KMS-11 (cell line): ENCODE measurements around the gene MITF.

Source experiments
- H2AFZ ChIP-seq: fragments of 200-600 bp; sonication (generic); 2 replicates; pipeline ENCODE4 v1.6.1; 2016; ENCODE audit warnings: antibody characterized with exemption, mixed run types, low read depth
- H3K27ac ChIP-seq: fragments of 200-600 bp; sonication (generic); 2 replicates; pipeline ENCODE4 v1.6.1; 2016; ENCODE audit warnings: mild to moderate bottlenecking, mixed run types
- H3K27me3 ChIP-seq: fragments of 200-600 bp; sonication (generic); 2 replicates; pipeline ENCODE4 v1.6.1; 2017; ENCODE audit warnings: mild to moderate bottlenecking, low read depth, mixed run types, moderate library complexity; ENCODE audit not compliant: insufficient read depth
- H3K36me3 ChIP-seq: fragments of 200-600 bp; sonication (generic); 2 replicates; pipeline ENCODE4 v1.6.1; 2017; ENCODE audit warnings: mild to moderate bottlenecking, mixed run types; ENCODE audit not compliant: insufficient read depth
- H3K4me1 ChIP-seq: fragments of 200-600 bp; sonication (generic); 2 replicates; pipeline ENCODE4 v1.6.1; 2016; ENCODE audit warnings: mild to moderate bottlenecking, low read depth, mixed run types; ENCODE audit not compliant: poor library complexity, severe bottlenecking
- H3K4me2 ChIP-seq: fragments of 200-600 bp; sonication (generic); 2 replicates; pipeline ENCODE4 v1.7.0; 2016; ENCODE audit warnings: mild to moderate bottlenecking, mixed run types
- H3K4me3 ChIP-seq: fragments of 200-600 bp; sonication (generic); IDR thresholded peaks from 2 replicates; pipeline ENCODE4 v1.6.1; 2017; ENCODE audit warnings: low read depth, low read length, mixed read lengths; ENCODE audit not compliant: insufficient read depth
- H3K79me2 ChIP-seq: fragments of 200-600 bp; sonication (generic); 2 replicates; pipeline ENCODE4 v1.6.1; 2016; ENCODE audit warnings: low read depth, mixed run types; ENCODE audit not compliant: insufficient read depth
- H3K9ac ChIP-seq: fragments of 200-600 bp; sonication (generic); 2 replicates; pipeline ENCODE4 v1.6.1; 2016; ENCODE audit warnings: mild to moderate bottlenecking, mixed run types
- H4K20me1 ChIP-seq: fragments of 200-600 bp; sonication (generic); 2 replicates; pipeline ENCODE4 v1.6.1; 2016; ENCODE audit warnings: mild to moderate bottlenecking, mixed run types; ENCODE audit not compliant: insufficient read depth
- TF ChIP-seq, protein P1 (sequence below): fragments of 200-600 bp; sonication (generic); conservative IDR thresholded peaks from 2 replicates; pipeline ENCODE4 v1.6.1; 2017; ENCODE audit warnings: low read depth, mild to moderate bottlenecking, antibody characterized with exemption, low read length, moderate library complexity, mixed read lengths

MITF gene

DNA sequence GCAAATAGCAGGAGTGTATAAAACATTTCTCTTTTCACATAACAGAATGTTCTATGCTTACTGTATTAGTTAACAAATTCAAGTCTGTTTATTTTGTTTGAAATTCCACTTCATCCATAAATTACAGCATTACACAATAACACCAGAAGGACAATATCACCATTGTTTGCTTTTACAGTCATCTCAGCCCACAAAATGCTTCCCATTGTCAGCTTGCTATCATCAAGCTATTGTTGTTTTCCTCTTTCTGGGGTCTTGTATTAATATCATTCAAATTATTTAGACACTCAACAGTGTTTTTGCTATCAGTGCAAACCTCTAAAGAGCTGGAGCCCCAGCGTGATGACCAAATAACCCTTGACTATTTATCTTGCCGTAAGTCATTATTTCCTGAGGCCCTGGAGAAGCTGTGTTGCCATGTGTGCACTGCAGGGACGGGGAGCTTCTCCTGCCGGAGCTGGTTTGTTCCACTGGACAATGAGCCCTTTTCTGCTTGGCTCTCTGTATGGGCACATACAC is 261.4 kb downstream of the MITF start:
- no peak overlapping the region for H3K27ac ChIP-seq

DNA sequence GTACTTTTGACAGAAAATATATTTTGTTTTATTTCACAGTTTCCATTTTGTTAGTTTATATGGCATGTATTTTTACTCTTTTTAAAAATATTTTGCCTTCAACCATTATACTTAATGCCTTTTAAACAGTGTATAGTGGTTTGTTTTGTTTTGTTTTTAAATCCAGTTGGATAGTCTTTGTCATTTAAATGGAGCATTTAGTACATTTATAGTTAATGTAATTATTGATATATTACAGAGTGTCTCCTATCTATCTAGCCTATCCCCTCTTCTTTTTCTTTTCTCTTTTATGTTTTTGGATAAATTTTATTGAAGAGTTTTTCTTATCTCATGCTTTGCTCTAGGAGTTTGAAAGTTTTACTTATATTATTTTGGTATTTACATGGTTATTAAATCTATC is 263.9 kb downstream of the MITF start:
- Histone ChIP-seq H3K4me3 (no peak overlapping the region), H3K27ac (no peak overlapping the region), H3K4me1 (no peaks in the 10 kb centered on the region), H3K79me2 (no peaks in the 10 kb centered on the region), H3K4me2 (no peak overlapping the region), H3K27me3 (no peaks in the 10 kb centered on the region), H2AFZ (no peak overlapping the region), H3K9ac (no peak overlapping the region), H4K20me1 (no peaks in the 10 kb centered on the region), H3K36me3 (no peaks in the 10 kb centered on the region)
- TF ChIP-seq, protein P1, sequence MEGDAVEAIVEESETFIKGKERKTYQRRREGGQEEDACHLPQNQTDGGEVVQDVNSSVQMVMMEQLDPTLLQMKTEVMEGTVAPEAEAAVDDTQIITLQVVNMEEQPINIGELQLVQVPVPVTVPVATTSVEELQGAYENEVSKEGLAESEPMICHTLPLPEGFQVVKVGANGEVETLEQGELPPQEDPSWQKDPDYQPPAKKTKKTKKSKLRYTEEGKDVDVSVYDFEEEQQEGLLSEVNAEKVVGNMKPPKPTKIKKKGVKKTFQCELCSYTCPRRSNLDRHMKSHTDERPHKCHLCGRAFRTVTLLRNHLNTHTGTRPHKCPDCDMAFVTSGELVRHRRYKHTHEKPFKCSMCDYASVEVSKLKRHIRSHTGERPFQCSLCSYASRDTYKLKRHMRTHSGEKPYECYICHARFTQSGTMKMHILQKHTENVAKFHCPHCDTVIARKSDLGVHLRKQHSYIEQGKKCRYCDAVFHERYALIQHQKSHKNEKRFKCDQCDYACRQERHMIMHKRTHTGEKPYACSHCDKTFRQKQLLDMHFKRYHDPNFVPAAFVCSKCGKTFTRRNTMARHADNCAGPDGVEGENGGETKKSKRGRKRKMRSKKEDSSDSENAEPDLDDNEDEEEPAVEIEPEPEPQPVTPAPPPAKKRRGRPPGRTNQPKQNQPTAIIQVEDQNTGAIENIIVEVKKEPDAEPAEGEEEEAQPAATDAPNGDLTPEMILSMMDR = no peak

More for the DNA sequence above, 261.4 kb downstream of the MITF start:
- Histone ChIP-seq H3K4me2 (no peak overlapping the region), H2AFZ (no peak overlapping the region), H4K20me1 (no peaks in the 10 kb centered on the region), H3K36me3 (no peaks in the 10 kb centered on the region), H3K27me3 (no peaks in the 10 kb centered on the region), H3K4me1 (no peaks in the 10 kb centered on the region), H3K9ac (no peak overlapping the region), H3K79me2 (no peaks in the 10 kb centered on the region), H3K4me3 (no peak overlapping the region)
- TF ChIP-seq, protein P1 = no peak

DNA sequence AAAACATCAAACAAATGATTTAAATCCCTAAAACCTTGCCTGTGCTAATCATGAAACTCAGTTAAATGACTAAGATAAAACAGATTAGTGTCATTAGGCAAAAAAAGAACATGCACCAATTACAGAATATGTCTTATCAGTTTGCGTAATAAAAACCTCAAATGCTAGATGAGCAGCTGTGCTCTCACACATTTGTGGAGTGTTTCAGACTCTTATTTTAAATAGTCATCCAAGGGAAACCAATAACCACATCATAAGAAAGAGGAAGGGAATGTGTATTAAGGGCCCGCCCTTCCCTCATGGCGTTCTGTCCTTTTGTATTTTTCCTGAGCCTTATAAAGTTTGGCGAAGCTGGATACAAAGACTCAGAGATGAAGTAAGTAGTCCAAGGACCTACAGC is 266.8 kb downstream of the MITF start:
- Histone ChIP-seq H2AFZ (no peak overlapping the region), H3K27me3 (no peaks in the 10 kb centered on the region), H3K79me2 (no peaks in the 10 kb centered on the region), H3K27ac (no peak overlapping the region), H3K9ac (no peak overlapping the region), H3K4me2 (no peak overlapping the region), H3K4me1 (no peaks in the 10 kb centered on the region), H3K4me3 (no peak overlapping the region), H4K20me1 (no peaks in the 10 kb centered on the region), H3K36me3 (no peaks in the 10 kb centered on the region)
- TF ChIP-seq, protein P1 = no peak

DNA sequence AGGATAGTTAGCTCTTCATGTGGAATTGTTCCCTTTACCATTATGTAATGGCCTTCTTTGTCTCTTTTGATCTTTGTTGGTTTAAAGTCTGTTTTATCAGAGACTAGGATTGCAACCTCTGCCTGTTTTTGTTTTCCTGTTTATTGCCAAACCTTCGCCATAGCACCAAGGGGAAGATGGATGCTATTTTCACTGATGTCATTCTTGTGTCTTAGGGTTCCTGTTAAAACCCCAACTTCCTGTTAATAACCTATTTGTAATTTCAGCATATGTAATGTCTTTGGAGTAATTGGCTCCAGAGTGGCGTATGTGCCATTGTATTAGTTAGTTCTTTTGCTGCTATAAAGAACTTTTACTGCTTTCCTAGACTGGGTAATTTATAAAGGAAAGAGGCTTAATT is 271.1 kb downstream of the MITF start:
- H3K36me3 ChIP-seq = no peaks in the 10 kb centered on the region
- no peak overlapping the region for H3K4me3 ChIP-seq
- H3K4me1 ChIP-seq = no peaks in the 10 kb centered on the region
- H2AFZ ChIP-seq = no peak overlapping the region
- TF ChIP-seq, protein P1 = no peak
- no peaks in the 10 kb centered on the region for H3K27me3 ChIP-seq
- H3K79me2 ChIP-seq = no peaks in the 10 kb centered on the region
- H4K20me1 ChIP-seq = no peaks in the 10 kb centered on the region
- no peak overlapping the region for H3K4me2 ChIP-seq
- H3K27ac ChIP-seq = no peak overlapping the region
- H3K9ac ChIP-seq = no peak overlapping the region

DNA sequence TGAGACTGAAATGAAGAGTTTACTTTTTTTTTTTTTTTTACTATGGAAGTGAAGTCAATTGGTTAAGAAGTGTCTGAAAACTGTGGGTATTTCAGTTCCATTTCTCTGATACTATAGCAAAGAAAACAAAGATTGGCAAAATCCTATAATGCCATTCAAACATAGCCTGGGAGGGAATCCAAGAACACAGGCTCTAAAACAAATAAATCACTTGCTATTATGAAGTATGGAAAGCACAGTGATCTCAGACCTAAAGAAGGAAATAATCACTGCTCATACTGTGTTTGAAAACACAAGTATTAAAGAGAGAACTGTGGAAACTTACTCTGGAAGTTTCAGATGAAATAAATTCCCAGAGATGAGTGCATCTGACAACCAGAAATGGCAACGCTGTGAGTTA is 272.3 kb downstream of the MITF start:
- Histone ChIP-seq H3K27ac (no peak overlapping the region), H3K4me1 (no peaks in the 10 kb centered on the region), H3K36me3 (no peaks in the 10 kb centered on the region), H3K4me2 (no peak overlapping the region), H2AFZ (no peak overlapping the region), H3K27me3 (no peaks in the 10 kb centered on the region), H3K9ac (no peak overlapping the region), H3K4me3 (no peak overlapping the region), H4K20me1 (no peaks in the 10 kb centered on the region), H3K79me2 (no peaks in the 10 kb centered on the region)
- TF ChIP-seq, protein P1 = no peak
